Natural killer cell (primary cell): Measurements from ENCODE around the gene ST3GAL5. TPM values are rescaled to one million over a fixed set of nuclear protein-coding genes. Genes with fewer than 3 reads are reported as not detected.

Source experiments
- ATAC-seq, 3 donors: fragments of 150-1000 bp in 2 of 3; fragments of 200-7000 bp in 1 of 3; cut with Tn5 transposase; 1 replicate in 1 of 3; 2 replicates in 2 of 3; pipeline ENCODE4 v1.10.0; 2021; ENCODE audit warnings: mild to moderate bottlenecking in 2 of 3, moderate library complexity in 2 of 3
- DNase-seq, 2 donors: peaks; one replicate each; pipeline versions ENCODE4 v3.0.0 to v3.0.0-alpha.2; 2013 to 2021; ENCODE audit warnings: mixed read lengths in 1 of 2
- H3K27ac ChIP-seq: one replicate; pipeline ENCODE4 v1.5.1; 2013; ENCODE audit warnings: mild to moderate bottlenecking, low read length
- H3K27me3 ChIP-seq: one replicate; pipeline ENCODE4 v1.6.1; 2013; ENCODE audit warnings: low read length; ENCODE audit not compliant: control insufficient read depth, insufficient read depth
- H3K36me3 ChIP-seq: one replicate; pipeline ENCODE4 v1.6.1; 2013; ENCODE audit warnings: low read length; ENCODE audit not compliant: control insufficient read depth, insufficient read depth
- H3K4me1 ChIP-seq: one replicate; pipeline ENCODE4 v1.6.1; 2013; ENCODE audit warnings: low read length; ENCODE audit not compliant: control insufficient read depth, insufficient read depth
- H3K4me3 ChIP-seq: one replicate; pipeline ENCODE4 v1.5.1; 2013; ENCODE audit warnings: low read length
- H3K9me3 ChIP-seq: one replicate; pipeline ENCODE4 v1.6.1; 2013; ENCODE audit warnings: low read length; ENCODE audit not compliant: control insufficient read depth, insufficient read depth
- H3K27ac Mint-ChIP-seq, 2 donors: one replicate each; pipeline ENCODE4 v1.8.0; 2022; ENCODE audit warnings: mild to moderate bottlenecking in 2 of 2, mixed read lengths in 2 of 2, moderate library complexity in 1 of 2
- H3K27me3 Mint-ChIP-seq, 2 donors: one replicate each; pipeline ENCODE4 v1.8.0; 2022; ENCODE audit warnings: low read depth in 2 of 2, mixed read lengths in 2 of 2
- H3K36me3 Mint-ChIP-seq: one replicate; pipeline ENCODE4 v1.8.0; 2022; ENCODE audit warnings: mixed read lengths
- H3K4me1 Mint-ChIP-seq, 2 donors: one replicate each; pipeline ENCODE4 v1.8.0; 2022; ENCODE audit warnings: mixed read lengths in 2 of 2
- H3K4me3 Mint-ChIP-seq: one replicate; pipeline ENCODE4 v1.8.0; 2022; ENCODE audit warnings: mild to moderate bottlenecking, moderate library complexity, mixed read lengths
- H3K9me3 Mint-ChIP-seq, 2 donors: one replicate each; pipeline ENCODE4 v1.8.0; 2022; ENCODE audit warnings: mixed read lengths in 2 of 2
- WGBS: methylation state at CpG from one replicate; pipeline ENCODE4 v1.1.7; 2013; ENCODE audit warnings: missing lambda C conversion rate; ENCODE audit not compliant: insufficient coverage; 5-methylcytosine and 5-hydroxymethylcytosine counted together
- intact Hi-C: fragments of 100-400 bp; cut with micrococcal nuclease; formaldehyde crosslinking; loops from one replicate; pipeline ENCODE4 v1.14.2; 2022
- total RNA-seq, 4 donors: library from RNA; stranded (reverse); fragments of 120-200 nt in 1 of 4; gene quantifications; one replicate each; pipeline versions ENCODE4 v1.2.3 to v1.2.4, GENCODE V29; 2013 to 2022
- TF ChIP-seq, protein P1 (sequence below): fragments of 200-600 bp; IDR thresholded peaks from one replicate; pipeline ENCODE4 v1.8.0; 2022; ENCODE audit warnings: antibody characterized with exemption

ST3GAL5 gene
- total RNA-seq, 3 donors from 2014 or later (not counting 1 experiment from before 2014, with no cell fraction given) = 54.6 to 72.4 (median 66.1) TPM

DNA sequence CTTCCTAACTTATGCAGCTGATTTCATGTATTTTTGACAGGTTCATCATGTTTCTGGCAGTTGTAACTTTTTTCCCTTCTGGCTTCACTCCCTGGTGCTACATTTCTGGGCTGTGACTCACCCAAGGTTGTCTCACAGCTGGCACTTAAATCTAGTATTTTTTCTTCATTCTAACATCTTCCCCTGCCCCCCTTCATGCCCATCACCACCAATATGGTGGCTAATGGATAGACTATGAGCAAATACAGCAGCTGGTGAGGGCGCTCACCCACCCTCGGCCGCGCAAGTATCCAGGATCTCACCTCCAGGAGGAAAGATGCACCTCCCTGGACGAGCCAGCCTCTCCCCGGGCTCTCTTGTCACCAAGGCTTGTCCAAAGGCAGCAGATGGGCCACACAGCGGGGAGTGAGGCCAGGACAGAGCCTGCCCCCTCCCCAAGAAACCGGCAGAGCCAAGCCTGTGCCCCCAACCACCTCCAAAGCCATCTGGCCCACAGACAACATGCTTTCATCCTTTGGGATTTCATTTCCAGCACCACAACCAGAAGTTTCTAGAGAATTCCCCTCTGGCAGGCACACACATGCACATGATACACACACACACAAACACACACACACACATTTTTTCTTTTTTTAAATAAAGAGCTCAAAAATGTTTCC, 95.9 kb downstream of the ST3GAL5 start:
- TF ChIP-seq, protein P1, sequence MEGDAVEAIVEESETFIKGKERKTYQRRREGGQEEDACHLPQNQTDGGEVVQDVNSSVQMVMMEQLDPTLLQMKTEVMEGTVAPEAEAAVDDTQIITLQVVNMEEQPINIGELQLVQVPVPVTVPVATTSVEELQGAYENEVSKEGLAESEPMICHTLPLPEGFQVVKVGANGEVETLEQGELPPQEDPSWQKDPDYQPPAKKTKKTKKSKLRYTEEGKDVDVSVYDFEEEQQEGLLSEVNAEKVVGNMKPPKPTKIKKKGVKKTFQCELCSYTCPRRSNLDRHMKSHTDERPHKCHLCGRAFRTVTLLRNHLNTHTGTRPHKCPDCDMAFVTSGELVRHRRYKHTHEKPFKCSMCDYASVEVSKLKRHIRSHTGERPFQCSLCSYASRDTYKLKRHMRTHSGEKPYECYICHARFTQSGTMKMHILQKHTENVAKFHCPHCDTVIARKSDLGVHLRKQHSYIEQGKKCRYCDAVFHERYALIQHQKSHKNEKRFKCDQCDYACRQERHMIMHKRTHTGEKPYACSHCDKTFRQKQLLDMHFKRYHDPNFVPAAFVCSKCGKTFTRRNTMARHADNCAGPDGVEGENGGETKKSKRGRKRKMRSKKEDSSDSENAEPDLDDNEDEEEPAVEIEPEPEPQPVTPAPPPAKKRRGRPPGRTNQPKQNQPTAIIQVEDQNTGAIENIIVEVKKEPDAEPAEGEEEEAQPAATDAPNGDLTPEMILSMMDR = no peak
- WGBS = 89% methylated on average over 8 of the region's 8 CpGs
- ATAC-seq (no peak), DNase-seq (no peak)
- Histone ChIP-seq H3K27ac (no peak overlapping the region), H3K27me3 (no peaks in the 10 kb centered on the region), H3K9me3 (no peaks in the 10 kb centered on the region), H3K4me3 (no peak overlapping the region), H3K4me1 (no peaks in the 10 kb centered on the region), H3K36me3 (no peaks in the 10 kb centered on the region)
- Mint-ChIP-seq H3K27ac (no peak overlapping the region), H3K4me1 (no peaks in the 10 kb centered on the region), H3K27me3 (peaks cover 15 to 25% of the 10 kb centered on the region in 2 donors), H3K4me3 (no peak overlapping the region), H3K9me3 (no peaks in the 10 kb centered on the region), H3K36me3 (no peaks in the 10 kb centered on the region)
- intact Hi-C loops = no loop called here

DNA sequence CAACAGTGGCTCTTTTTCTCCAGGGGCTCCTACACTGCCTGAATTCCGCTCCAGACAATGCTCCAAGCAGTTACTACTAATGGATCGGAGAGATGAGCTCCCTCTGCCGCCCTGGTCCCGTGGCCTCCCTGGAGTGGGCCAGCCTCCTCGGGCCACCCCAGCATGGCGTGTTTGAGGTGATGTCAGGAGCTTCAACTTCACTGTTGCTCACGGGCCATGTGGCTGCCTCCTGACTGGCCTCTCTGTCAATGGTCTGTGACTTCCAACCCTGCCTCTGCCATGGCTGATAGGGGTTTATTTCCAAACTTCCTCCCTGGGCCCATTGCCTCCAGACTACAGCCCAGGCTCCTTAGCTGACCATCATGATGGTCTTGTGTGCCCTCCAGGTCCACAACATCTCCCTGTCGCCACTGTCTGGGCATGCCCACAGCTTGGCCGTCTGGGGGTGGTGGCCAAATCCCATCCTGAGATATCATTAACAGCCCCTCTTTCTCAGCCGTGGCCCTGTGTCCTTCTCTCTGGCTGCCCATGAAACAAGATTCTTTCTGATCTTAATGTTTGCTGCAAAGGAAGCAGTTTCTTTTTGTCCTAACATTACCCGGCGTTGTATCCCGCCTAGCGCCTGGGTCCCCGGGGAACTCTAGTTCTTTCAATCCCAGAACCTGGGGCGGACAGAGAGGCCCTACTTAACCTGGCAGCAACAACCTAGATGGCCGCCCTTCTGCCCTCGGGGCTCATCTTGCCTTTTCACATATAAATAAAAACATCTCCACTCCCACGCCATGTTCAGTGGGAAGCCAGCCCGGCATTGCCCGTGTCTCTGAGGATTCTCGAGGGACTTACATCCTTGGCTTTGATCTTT, 96.9 kb downstream of the ST3GAL5 start:
- no peaks in the 10 kb centered on the region for H3K4me1 Mint-ChIP-seq
- no peak overlapping the region for H3K4me3 Mint-ChIP-seq
- no peak overlapping the region for H3K27ac ChIP-seq
- H3K9me3 ChIP-seq = no peaks in the 10 kb centered on the region
- no peaks in the 10 kb centered on the region for H3K27me3 ChIP-seq
- DNase-seq (no peak), ATAC-seq (no peak)
- H3K4me3 ChIP-seq = no peak overlapping the region
- TF ChIP-seq, protein P1 = no peak
- peaks cover 15 to 19% of the 10 kb centered on the region in 2 donors for H3K27me3 Mint-ChIP-seq
- intact Hi-C loops = no loop called here
- no peaks in the 10 kb centered on the region for H3K36me3 Mint-ChIP-seq
- no peaks in the 10 kb centered on the region for H3K9me3 Mint-ChIP-seq
- H3K36me3 ChIP-seq = no peaks in the 10 kb centered on the region
- no peak overlapping the region for H3K27ac Mint-ChIP-seq
- no peaks in the 10 kb centered on the region for H3K4me1 ChIP-seq
- WGBS = 94% methylated on average over 22 of the region's 22 CpGs

DNA sequence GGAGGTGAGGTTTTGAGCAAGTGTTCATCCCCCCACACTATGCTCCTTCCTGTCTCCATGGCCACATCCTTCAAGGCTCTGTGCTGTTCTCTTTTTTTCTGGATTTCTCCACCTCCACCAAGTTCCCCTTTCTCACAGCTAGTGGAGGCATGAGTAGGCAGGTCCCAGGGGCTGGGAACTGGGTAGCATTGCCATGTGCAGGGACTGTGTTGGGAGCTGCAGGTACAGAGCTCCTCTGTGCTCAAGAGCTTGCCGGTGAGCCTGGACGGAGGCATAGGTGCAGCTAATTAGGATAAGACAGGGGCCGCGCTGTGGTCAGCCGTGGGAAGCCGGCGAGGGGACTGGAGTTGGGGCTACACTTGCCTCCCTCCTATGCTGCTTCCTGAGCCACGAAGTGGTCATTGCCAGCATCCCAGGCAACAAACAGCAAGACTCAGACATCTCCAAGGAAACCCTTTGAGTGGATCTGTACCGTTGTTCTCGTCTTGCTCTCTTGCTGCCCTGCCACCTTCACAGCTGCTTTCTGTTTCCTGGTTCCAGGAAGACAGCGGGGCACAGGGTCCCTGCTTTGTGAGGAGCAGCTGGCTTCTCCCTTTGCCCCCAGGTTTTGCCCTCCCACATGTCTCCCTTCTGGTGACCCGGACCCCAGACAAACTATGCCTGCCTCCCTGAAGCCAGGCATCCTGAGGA, 98.1 kb downstream of the ST3GAL5 start:
- no peaks in the 10 kb centered on the region for H3K36me3 ChIP-seq
- Mint-ChIP-seq H3K27ac (no peak overlapping the region), H3K4me1 (peaks cover 5% of the 10 kb centered on the region in 2 donors), H3K36me3 (no peaks in the 10 kb centered on the region), H3K27me3 (peaks cover 15 to 19% of the 10 kb centered on the region in 2 donors), H3K4me3 (no peak overlapping the region), H3K9me3 (no peaks in the 10 kb centered on the region)
- DNase-seq (no peak), ATAC-seq (no peak)
- TF ChIP-seq, protein P1 = no peak
- no peaks in the 10 kb centered on the region for H3K27me3 ChIP-seq
- H3K4me1 ChIP-seq = peaks cover 3% of the 10 kb centered on the region
- no peak overlapping the region for H3K27ac ChIP-seq
- no peak overlapping the region for H3K4me3 ChIP-seq
- intact Hi-C loops = no loop called here
- 68% methylated on average over 12 of the region's 12 CpGs for WGBS
- no peaks in the 10 kb centered on the region for H3K9me3 ChIP-seq
